HepG2 (cell line): ENCODE results near the gene SALL4. TPM values are rescaled to one million over a fixed set of nuclear protein-coding genes. Genes with fewer than 3 reads are reported as not detected.

ENCODE experiments used
- ATAC-seq: fragments of 200-7000 bp; cut with Tn5 transposase; 3 replicates; pipeline ENCODE4 v1.9.1; 2020; ENCODE audit warnings: mild to moderate bottlenecking, moderate library complexity
- BruUV-seq: library from RNA; stranded (reverse); fragments of 400-500 nt; replicated peaks from 2 replicates; lab custom pipeline; 2021; lab: Mats Ljungman, UMichigan
- CTCF ChIA-PET: fragments of 300-600 bp; formaldehyde crosslinking; extraction: SDS; loops from one replicate; lab custom pipeline; 2021; ENCODE audit warnings: low total read pairs, inconsistent platforms, low intra/inter-chr PET ratio; lab: Yijun Ruan, JAX
- POLR2A ChIA-PET: fragments of 350-600 bp; sonication (Branson Sonifier 250); formaldehyde crosslinking; loops from one replicate; lab custom pipeline; 2020; ENCODE audit warnings: antibody characterized with exemption, inconsistent platforms; lab: Yijun Ruan, JAX
- DNase-seq: peaks from one replicate; pipeline ENCODE4 v3.0.0-alpha.2; 2015; ENCODE audit warnings: low spot score
- FAIRE-seq: peaks from 3 replicates; lab custom pipeline; 2011; peaks lifted over from hg19 to GRCh38; lab: Jason Lieb, UNC
- H2AFZ ChIP-seq: one replicate; pipeline ENCODE4 v1.6.1; 2011; ENCODE audit warnings: low read length, inconsistent platforms
- H3K27ac ChIP-seq: fragments of 300-600 bp; 3 replicates; pipeline ENCODE4 v1.8.0; 2011; ENCODE audit warnings: mixed run types, mild to moderate bottlenecking, mixed read lengths, low read length, inconsistent platforms; ENCODE audit not compliant: insufficient read depth; ENCODE audit errors: extremely low read length
- H3K27me3 ChIP-seq, 2 experiments: fragments of 200-600 bp in 1 of 2; 2 replicates in 1 of 2; 3 replicates in 1 of 2; pipeline versions ENCODE4 v1.6.0 to v1.8.0; 2011; ENCODE audit warnings: low read length in 2 of 2, mild to moderate bottlenecking in 2 of 2, moderate library complexity in 2 of 2, inconsistent platforms in 1 of 2; ENCODE audit not compliant: insufficient read depth in 2 of 2, control insufficient read depth in 1 of 2
- H3K36me3 ChIP-seq, 2 experiments: fragments of 200-600 bp in 1 of 2; replicated peaks in 1 of 2; 2 replicates in 1 of 2; 3 replicates in 1 of 2; pipeline versions ENCODE4 v1.5.1 to v1.8.0; 2011; ENCODE audit warnings: low read length in 2 of 2, inconsistent platforms in 1 of 2; ENCODE audit not compliant: insufficient read depth in 2 of 2, control insufficient read depth in 1 of 2
- H3K4me1 ChIP-seq: 2 replicates; pipeline ENCODE4 v1.5.1; 2012; ENCODE audit warnings: low read length, inconsistent platforms; ENCODE audit not compliant: insufficient read depth
- H3K4me2 ChIP-seq: 2 replicates; pipeline ENCODE4 v1.6.0; 2011; ENCODE audit warnings: low read depth, low read length, inconsistent platforms
- H3K4me3 ChIP-seq, 3 experiments: fragments of 200-600 bp in 1 of 3; sonication (generic), shearing (Covaris generic) in 1 of 3; replicated peaks in 1 of 3; 2 replicates each; pipeline ENCODE4 v1.5.1; 2011 to 2016; ENCODE audit warnings: low read length in 3 of 3, inconsistent platforms in 2 of 3, low read depth in 2 of 3, mild to moderate bottlenecking in 2 of 3, control low read depth in 1 of 3, mixed read lengths in 1 of 3; ENCODE audit not compliant: insufficient read depth in 1 of 3
- H3K79me2 ChIP-seq: one replicate; pipeline ENCODE4 v1.6.1; 2011; ENCODE audit warnings: low read length, inconsistent platforms; ENCODE audit not compliant: insufficient read depth
- H3K9ac ChIP-seq: 2 replicates; pipeline ENCODE4 v1.6.0; 2011; ENCODE audit warnings: mild to moderate bottlenecking, low read depth, low read length, inconsistent platforms; ENCODE audit not compliant: insufficient read depth
- H3K9me3 ChIP-seq: 2 replicates; pipeline ENCODE4 v1.5.1; 2012; ENCODE audit warnings: mild to moderate bottlenecking, low read length
- H4K20me1 ChIP-seq: 2 replicates; pipeline ENCODE4 v1.6.0; 2011; ENCODE audit warnings: inconsistent platforms, mild to moderate bottlenecking, low read length, moderate library complexity; ENCODE audit not compliant: insufficient read depth
- ARNT ChIP-seq: fragments of 450-650 bp; IDR thresholded peaks from 2 replicates; pipeline ENCODE4 v1.6.1; 2017
- KDM1A ChIP-seq: IDR thresholded peaks from 2 replicates; pipeline ENCODE4 v1.6.1; 2016; ENCODE audit warnings: missing compliant biosample characterization
- MYNN ChIP-seq: sonication (generic); formaldehyde crosslinking; IDR thresholded peaks from 2 replicates; pipeline ENCODE4 v1.4.0; 2020; ENCODE audit warnings: mild to moderate bottlenecking, low read depth, missing genetic modification reagents
- POLR2AphosphoS5 ChIP-seq: IDR thresholded peaks from 2 replicates; pipeline ENCODE4 v1.6.1; 2012; ENCODE audit warnings: low read depth, low read length
- PREB ChIP-seq: sonication (generic); formaldehyde crosslinking; IDR thresholded peaks from 2 replicates; pipeline ENCODE4 v1.4.0; 2020; ENCODE audit warnings: missing genetic modification reagents
- RFXANK ChIP-seq: IDR thresholded peaks from 2 replicates; pipeline ENCODE4 v1.6.1; 2016
- SETDB1 ChIP-seq: sonication (generic); formaldehyde crosslinking; IDR thresholded peaks from 2 replicates; pipeline ENCODE4 v1.5.1; 2020; ENCODE audit warnings: missing genetic modification reagents, mild to moderate bottlenecking, borderline replicate concordance
- STAT5B ChIP-seq: sonication (generic); formaldehyde crosslinking; IDR thresholded peaks from 2 replicates; pipeline ENCODE4 v1.4.0; 2020; ENCODE audit warnings: missing genetic modification reagents
- TAF15 ChIP-seq: fragments of 200-400 bp; formaldehyde crosslinking; IDR thresholded peaks from one replicate; pipeline ENCODE4 v1.6.1; 2018; ENCODE audit warnings: mild to moderate bottlenecking, low read depth, low read length; ENCODE audit not compliant: poor library complexity, severe bottlenecking
- UBTF ChIP-seq: sonication (generic); formaldehyde crosslinking; IDR thresholded peaks from 2 replicates; pipeline ENCODE4 v1.4.0; 2020; ENCODE audit warnings: mild to moderate bottlenecking, missing genetic modification reagents
- ZBTB1 ChIP-seq: sonication (generic); formaldehyde crosslinking; IDR thresholded peaks from 2 replicates; pipeline ENCODE4 v1.4.0; 2020; ENCODE audit warnings: missing genetic modification reagents, borderline replicate concordance
- ZNF253 ChIP-seq: sonication (generic); formaldehyde crosslinking; IDR thresholded peaks from 2 replicates; pipeline ENCODE4 v1.8.0; 2022; ENCODE audit warnings: mild to moderate bottlenecking, missing genetic modification reagents, borderline replicate concordance
- ZNF264 ChIP-seq: sonication (generic); formaldehyde crosslinking; IDR thresholded peaks from 2 replicates; pipeline ENCODE4 v1.4.0; 2020; ENCODE audit warnings: missing genetic modification reagents
- ZNF280B ChIP-seq: sonication (generic); formaldehyde crosslinking; IDR thresholded peaks from 2 replicates; pipeline ENCODE4 v1.5.0; 2020; ENCODE audit warnings: missing genetic modification reagents, mild to moderate bottlenecking, borderline replicate concordance
- ZNF30 ChIP-seq: sonication (generic); formaldehyde crosslinking; IDR thresholded peaks from 2 replicates; pipeline ENCODE4 v1.5.0; 2020; ENCODE audit warnings: mild to moderate bottlenecking, missing genetic modification reagents
- WGBS: methylation state at CpG from one replicate; pipeline ENCODE4 v1.1.6; 2017; ENCODE audit warnings: low lambda C conversion rate; 5-methylcytosine and 5-hydroxymethylcytosine counted together
- in situ Hi-C: cut with HindIII; loops from 2 replicates; pipeline ENCODE4 v1.10.0; 2017; ENCODE audit warnings: low pct_unique_long_range_greater_than_20kb; ENCODE audit not compliant: extremely low pct_ligation_motif_present
- intact Hi-C: fragments of 100-400 bp; cut with micrococcal nuclease; formaldehyde crosslinking; loops from one replicate; pipeline ENCODE4 v1.10.0; 2022; ENCODE audit not compliant: unreplicated experiment
- polyA plus RNA-seq, 8 experiments: library from polyadenylated mRNA; depleted of rRNA in 3 of 8; stranded (reverse) in 7 of 8; unstranded in 1 of 8; fragments of >200 nt; fragmentation: Illumina TruSeq in 4 of 8; extraction: Trizol in 4 of 8; gene quantifications; 2 replicates each; pipeline versions ENCODE4 v1.2.1 to v1.2.3, GENCODE V29; 2011 to 2016; ENCODE audit warnings: low read depth in 4 of 8, missing spikeins in 1 of 8, mixed read lengths in 1 of 8; ENCODE audit not compliant: insufficient read depth in 1 of 8
- total RNA-seq, 5 experiments: library from RNA; depleted of rRNA; stranded (reverse); fragments of >200 nt; fragmentation: Illumina TruSeq; extraction: Trizol; gene quantifications; 2 replicates each; pipeline ENCODE4 v1.2.3, GENCODE V29; 2016; ENCODE audit warnings: low read depth in 1 of 5

SALL4 gene
- total and polyA plus RNA-seq, 2 of the 13 experiments (the other 11 are each of a cell fraction or from before 2014, with no cell fraction given), result 0.33 to 1.8 TPM

- Histone ChIP-seq H3K9ac (no peak overlapping the region), H3K27me3 (0 out of 5 replicates have a peak, but pooled peaks cover 0 to 3% of the 10 kb centered on the region in 2 experiments), H4K20me1 (no peaks in the 10 kb centered on the region), H3K36me3 (no peaks in the 10 kb centered on the region), H3K79me2 (no peaks in the 10 kb centered on the region), H3K27ac (no peak overlapping the region), H3K4me2 (no peak overlapping the region), H3K4me3 (no peak overlapping the region), H2AFZ (no peak overlapping the region), H3K4me1 (peaks cover 52% of the 10 kb centered on the region), H3K9me3 (no peaks in the 10 kb centered on the region)
- ATAC-seq (no peak), DNase-seq (no peak), FAIRE-seq (no peak)
- BruUV-seq, result no TSS peak
- 24% methylated on average over 5 of the region's 5 CpGs for WGBS
- POLR2A ChIA-PET, result no interaction called here
- intact Hi-C loops (no loop called here), in situ Hi-C loops (no loop called here)
- CTCF ChIA-PET, result no interaction called here
- TF ChIP-seq RFXANK (CRISPR knock-in tag) (no peak), UBTF (CRISPR knock-in tag) (no peak), TAF15 (no peak), ZNF30 (CRISPR knock-in tag) (no peak), PREB (no peak), ZNF253 (no peak), POLR2AphosphoS5 (no peak), MYNN (CRISPR knock-in tag) (no peak), ZNF280B (no peak), ARNT (no peak), STAT5B (CRISPR knock-in tag) (no peak), SETDB1 (CRISPR knock-in tag) (no peak), ZNF264 (CRISPR knock-in tag) (no peak), ZBTB1 (no peak), KDM1A (CRISPR knock-in tag) (no peak)
Observed at GRCh38 chr20:51807720-51808250, 5.5 kb upstream of the SALL4 start.
